DND-41 (cell line): ENCODE data around the gene HIGD1B.

ENCODE experiments used
- ATAC-seq: fragments of 200-7000 bp; cut with Tn5 transposase; 3 replicates; pipeline ENCODE4 v1.9.1; 2021; ENCODE audit warnings: low read depth; ENCODE audit not compliant: insufficient read depth
- DNase-seq: peaks from one replicate; pipeline ENCODE4 v3.0.0-alpha.2; 2020
- H2AFZ ChIP-seq: 2 replicates; pipeline ENCODE4 v1.6.0; 2012; ENCODE audit warnings: low read depth, low read length
- H3K27ac ChIP-seq: 2 replicates; pipeline ENCODE4 v1.5.1; 2012; ENCODE audit warnings: low read length, inconsistent platforms
- H3K27me3 ChIP-seq: fragments of 200-600 bp; sonication (generic); 2 replicates; pipeline ENCODE4 v1.6.0; 2012; ENCODE audit warnings: low read length, mild to moderate bottlenecking, inconsistent platforms; ENCODE audit not compliant: insufficient read depth, poor library complexity
- H3K36me3 ChIP-seq: 2 replicates; pipeline ENCODE4 v1.5.1; 2012; ENCODE audit warnings: low read length, inconsistent platforms; ENCODE audit not compliant: insufficient read depth
- H3K4me1 ChIP-seq: 2 replicates; pipeline ENCODE4 v1.5.1; 2012; ENCODE audit warnings: mild to moderate bottlenecking, low read length; ENCODE audit not compliant: insufficient read depth
- H3K4me2 ChIP-seq: 2 replicates; pipeline ENCODE4 v1.6.0; 2012; ENCODE audit warnings: mild to moderate bottlenecking, moderate library complexity, low read length, inconsistent platforms; ENCODE audit not compliant: insufficient read depth
- H3K4me3 ChIP-seq, 2 experiments: fragments of 200-600 bp in 1 of 2; shearing (Covaris generic) in 1 of 2; 2 replicates each; pipeline ENCODE4 v1.5.1; 2012 to 2016; ENCODE audit warnings: inconsistent platforms in 2 of 2, low read length in 2 of 2, mild to moderate bottlenecking in 2 of 2, low read depth in 1 of 2, moderate library complexity in 1 of 2
- H3K79me2 ChIP-seq: 2 replicates; pipeline ENCODE4 v1.6.0; 2012; ENCODE audit warnings: low read length, inconsistent platforms; ENCODE audit not compliant: insufficient read depth
- H3K9ac ChIP-seq: 2 replicates; pipeline ENCODE4 v1.6.0; 2012; ENCODE audit warnings: low read depth, mild to moderate bottlenecking, inconsistent platforms, low read length, moderate library complexity
- H3K9me3 ChIP-seq: 2 replicates; pipeline ENCODE4 v1.5.1; 2012; ENCODE audit warnings: low read length, moderate library complexity, mild to moderate bottlenecking, inconsistent platforms; ENCODE audit not compliant: insufficient read depth, severe bottlenecking
- H4K20me1 ChIP-seq: 2 replicates; pipeline ENCODE4 v1.6.0; 2012; ENCODE audit warnings: low read length; ENCODE audit not compliant: insufficient read depth
- EZH2 ChIP-seq: IDR thresholded peaks from 3 replicates; pipeline ENCODE4 v1.6.1; 2012; ENCODE audit warnings: borderline replicate concordance, low read depth, mild to moderate bottlenecking, moderate library complexity, low read length, inconsistent platforms; ENCODE audit not compliant: severe bottlenecking
- TF ChIP-seq, protein P1 (sequence below): IDR thresholded peaks from 2 replicates; pipeline ENCODE4 v1.5.1; 2012; ENCODE audit warnings: borderline replicate concordance, low read length, moderate library complexity, mild to moderate bottlenecking; ENCODE audit not compliant: poor library complexity, severe bottlenecking; ENCODE audit errors: extremely low read depth

HIGD1B gene

DNA sequence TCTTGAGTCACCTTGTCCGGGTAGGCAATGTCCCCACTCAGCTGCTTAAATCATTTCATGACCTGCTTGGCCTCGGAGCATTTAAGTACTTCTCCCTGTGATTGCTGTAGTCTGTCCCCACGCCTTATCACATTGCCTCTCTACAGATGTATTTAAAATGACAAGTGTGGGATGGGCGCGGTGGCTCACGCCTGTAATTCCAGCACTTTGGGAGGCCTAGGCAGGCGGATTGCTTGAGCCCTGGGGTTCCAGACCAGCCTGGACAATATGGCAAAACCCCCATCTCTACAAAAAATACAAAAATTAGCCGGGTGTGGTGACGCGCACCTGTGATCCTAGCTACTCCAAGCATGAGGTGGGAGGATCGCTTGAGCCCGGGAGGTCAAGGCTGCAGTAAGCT lies 16.3 kb upstream of the HIGD1B start:
- DNase-seq, result no peak
- Histone ChIP-seq H3K9ac (no peak overlapping the region), H3K4me3 (no peak overlapping the region), H3K4me2 (no peak overlapping the region), H3K27ac (no peak overlapping the region), H3K4me1 (peaks cover 28% of the 10 kb centered on the region), H3K27me3 (peaks cover 21% of the 10 kb centered on the region), H3K79me2 (peaks cover 33% of the 10 kb centered on the region), H3K9me3 (no peaks in the 10 kb centered on the region), H2AFZ (no peak overlapping the region), H4K20me1 (peaks cover 4% of the 10 kb centered on the region; the same call in 1 of the 2 replicates), H3K36me3 (no peaks in the 10 kb centered on the region)
- ATAC-seq, result no peak
- TF ChIP-seq, protein P1, sequence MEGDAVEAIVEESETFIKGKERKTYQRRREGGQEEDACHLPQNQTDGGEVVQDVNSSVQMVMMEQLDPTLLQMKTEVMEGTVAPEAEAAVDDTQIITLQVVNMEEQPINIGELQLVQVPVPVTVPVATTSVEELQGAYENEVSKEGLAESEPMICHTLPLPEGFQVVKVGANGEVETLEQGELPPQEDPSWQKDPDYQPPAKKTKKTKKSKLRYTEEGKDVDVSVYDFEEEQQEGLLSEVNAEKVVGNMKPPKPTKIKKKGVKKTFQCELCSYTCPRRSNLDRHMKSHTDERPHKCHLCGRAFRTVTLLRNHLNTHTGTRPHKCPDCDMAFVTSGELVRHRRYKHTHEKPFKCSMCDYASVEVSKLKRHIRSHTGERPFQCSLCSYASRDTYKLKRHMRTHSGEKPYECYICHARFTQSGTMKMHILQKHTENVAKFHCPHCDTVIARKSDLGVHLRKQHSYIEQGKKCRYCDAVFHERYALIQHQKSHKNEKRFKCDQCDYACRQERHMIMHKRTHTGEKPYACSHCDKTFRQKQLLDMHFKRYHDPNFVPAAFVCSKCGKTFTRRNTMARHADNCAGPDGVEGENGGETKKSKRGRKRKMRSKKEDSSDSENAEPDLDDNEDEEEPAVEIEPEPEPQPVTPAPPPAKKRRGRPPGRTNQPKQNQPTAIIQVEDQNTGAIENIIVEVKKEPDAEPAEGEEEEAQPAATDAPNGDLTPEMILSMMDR, result no peak
- no peak for TF ChIP-seq EZH2

DNA sequence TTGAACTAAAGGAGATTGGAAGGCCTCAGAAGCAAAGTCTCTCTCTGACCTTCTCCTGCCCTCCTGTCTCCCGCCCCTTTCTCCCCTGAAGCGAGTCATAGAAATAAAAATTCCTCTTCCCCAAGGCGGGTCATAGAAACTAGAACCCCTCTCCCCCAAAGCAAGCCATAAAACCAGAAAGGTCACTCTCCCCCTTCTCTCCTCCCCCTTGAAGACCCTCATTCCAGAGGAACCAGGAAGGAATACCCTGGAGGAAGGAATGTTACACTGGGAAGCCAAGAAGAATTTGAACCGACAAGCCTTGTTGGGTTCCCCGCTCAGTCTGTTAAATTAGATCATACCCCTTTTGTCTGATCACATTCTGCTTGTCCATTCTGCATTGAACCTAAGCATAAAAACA lies 14.9 kb upstream of the HIGD1B start:
- H3K4me2 ChIP-seq, result no peak overlapping the region
- no peak overlapping the region for H3K9ac ChIP-seq
- DNase-seq, result no peak
- H3K79me2 ChIP-seq, result peaks cover 19% of the 10 kb centered on the region
- no peak for ATAC-seq
- peaks cover 26% of the 10 kb centered on the region for H3K4me1 ChIP-seq
- H3K36me3 ChIP-seq, result no peaks in the 10 kb centered on the region
- peaks cover 4% of the 10 kb centered on the region; the same call in 1 of the 2 replicates for H4K20me1 ChIP-seq
- no peaks in the 10 kb centered on the region for H3K9me3 ChIP-seq
- H2AFZ ChIP-seq, result no peak overlapping the region
- H3K27me3 ChIP-seq, result peaks cover 21% of the 10 kb centered on the region
- no peak overlapping the region for H3K4me3 ChIP-seq
- H3K27ac ChIP-seq, result no peak overlapping the region
- TF ChIP-seq, protein P1, result no peak
- no peak for TF ChIP-seq EZH2

DNA sequence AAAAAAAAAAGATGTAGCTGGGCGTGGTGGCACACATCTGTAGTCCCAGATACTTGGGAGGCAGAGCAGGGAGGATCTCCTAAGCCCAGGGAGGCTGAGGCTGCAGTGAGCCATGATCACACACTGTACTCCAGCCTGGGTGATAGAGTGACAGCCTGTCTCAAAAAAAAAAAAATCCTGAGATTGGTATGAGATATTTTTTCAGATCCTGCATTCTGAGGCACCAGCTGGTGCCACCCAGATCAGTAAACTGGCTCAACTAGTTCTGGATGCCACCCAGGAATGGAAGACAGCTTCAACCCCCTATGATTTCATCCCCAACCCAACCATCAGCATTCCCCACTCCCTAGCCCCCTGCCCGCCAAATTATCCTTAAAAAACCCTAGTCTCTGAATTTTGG lies 10.5 kb upstream of the HIGD1B start:
- no peak overlapping the region for H3K9ac ChIP-seq
- ATAC-seq, result no peak
- H3K36me3 ChIP-seq, result no peaks in the 10 kb centered on the region
- H3K4me3 ChIP-seq, result no peak overlapping the region
- DNase-seq, result no peak
- H3K79me2 ChIP-seq, result no peaks in the 10 kb centered on the region
- H2AFZ ChIP-seq, result no peak overlapping the region
- no peak overlapping the region for H3K4me2 ChIP-seq
- H3K27me3 ChIP-seq, result no peaks in the 10 kb centered on the region
- no peak overlapping the region for H3K27ac ChIP-seq
- no peaks in the 10 kb centered on the region for H4K20me1 ChIP-seq
- TF ChIP-seq, protein P1, result no peak
- no peak for TF ChIP-seq EZH2
- peaks cover 3% of the 10 kb centered on the region; the same call in 1 of the 2 replicates for H3K4me1 ChIP-seq
- H3K9me3 ChIP-seq, result no peaks in the 10 kb centered on the region

DNA sequence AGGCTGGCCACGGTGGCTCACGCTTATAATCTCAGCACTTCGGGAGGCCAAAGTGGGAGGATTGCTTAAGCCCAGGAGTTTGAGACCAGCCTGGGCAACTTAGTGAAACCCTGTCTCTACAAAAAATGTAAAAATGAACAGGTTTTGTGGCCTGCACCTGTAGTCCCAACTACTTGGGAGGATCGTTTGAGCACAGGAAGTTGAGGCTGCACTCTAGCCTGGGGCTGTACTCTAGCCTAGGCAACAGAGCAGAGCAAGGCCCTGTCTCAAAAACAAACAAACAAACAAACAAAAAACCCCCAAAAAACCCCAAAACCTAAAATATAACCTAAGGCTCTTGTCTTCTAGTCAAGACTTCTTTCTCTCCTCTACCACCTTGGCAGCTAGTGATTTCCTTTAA lies 7.4 kb upstream of the HIGD1B start:
- no peaks in the 10 kb centered on the region for H3K36me3 ChIP-seq
- no peak overlapping the region for H3K27ac ChIP-seq
- ATAC-seq (peak; percentile 57; the same call in 2 of the 3 replicates), DNase-seq (no peak)
- no peak overlapping the region for H2AFZ ChIP-seq
- TF ChIP-seq EZH2, result no peak
- TF ChIP-seq, protein P1, result no peak
- peaks cover 3% of the 10 kb centered on the region; the same call in 1 of the 2 replicates for H3K4me1 ChIP-seq
- no peak overlapping the region for H3K4me3 ChIP-seq
- no peaks in the 10 kb centered on the region for H4K20me1 ChIP-seq
- H3K9ac ChIP-seq, result no peak overlapping the region
- no peaks in the 10 kb centered on the region for H3K9me3 ChIP-seq
- no peak overlapping the region for H3K4me2 ChIP-seq
- no peaks in the 10 kb centered on the region for H3K79me2 ChIP-seq
- no peaks in the 10 kb centered on the region for H3K27me3 ChIP-seq
